ENCODE data around the gene CXCL17.

Gene CXCL17

DNA sequence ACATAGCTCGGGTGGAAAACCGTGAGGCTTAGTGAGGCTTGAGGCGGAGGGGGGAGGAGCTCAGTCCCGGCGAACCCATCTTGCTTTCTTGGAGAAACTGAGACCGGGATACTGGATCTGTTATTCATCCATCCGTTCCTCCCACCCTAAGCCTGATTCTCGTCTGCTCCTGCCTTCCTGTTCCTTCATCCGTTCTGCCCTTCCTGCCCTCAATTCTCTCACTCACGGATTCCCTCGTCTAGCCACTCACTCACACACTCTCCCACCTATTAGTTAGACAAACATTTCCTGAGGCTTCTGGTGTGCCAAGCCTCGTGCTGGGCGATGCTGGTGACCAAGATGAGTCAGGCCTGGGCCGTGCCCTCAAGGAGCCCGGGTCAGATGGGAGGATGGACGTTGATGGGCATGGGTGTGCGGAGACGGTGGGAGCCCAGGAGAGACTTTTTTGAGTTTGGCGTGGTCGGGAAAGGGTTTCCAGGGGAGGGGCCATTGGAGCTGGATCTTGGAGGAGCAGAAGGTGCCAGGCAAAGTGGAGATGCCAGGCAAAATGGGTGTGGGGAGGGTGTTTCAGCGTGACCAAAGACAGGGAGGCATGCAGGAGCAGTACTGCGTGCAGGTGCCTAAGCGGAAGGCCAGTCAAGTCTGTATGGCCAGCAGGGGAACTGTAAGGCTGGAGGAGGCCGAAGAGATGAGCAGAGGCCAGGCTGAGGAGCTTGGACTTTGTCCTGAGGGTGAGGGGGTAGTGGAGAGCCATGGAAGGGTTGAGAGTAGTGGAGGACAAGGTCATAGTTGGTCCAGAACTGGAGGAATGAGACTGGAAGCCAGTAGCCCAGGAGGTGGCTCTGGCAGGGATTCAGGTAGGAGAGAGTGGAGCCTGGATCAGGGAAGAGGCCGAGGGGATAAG is 45.2 kb downstream of the CXCL17 start:
- no peak for DNase-seq

DNA sequence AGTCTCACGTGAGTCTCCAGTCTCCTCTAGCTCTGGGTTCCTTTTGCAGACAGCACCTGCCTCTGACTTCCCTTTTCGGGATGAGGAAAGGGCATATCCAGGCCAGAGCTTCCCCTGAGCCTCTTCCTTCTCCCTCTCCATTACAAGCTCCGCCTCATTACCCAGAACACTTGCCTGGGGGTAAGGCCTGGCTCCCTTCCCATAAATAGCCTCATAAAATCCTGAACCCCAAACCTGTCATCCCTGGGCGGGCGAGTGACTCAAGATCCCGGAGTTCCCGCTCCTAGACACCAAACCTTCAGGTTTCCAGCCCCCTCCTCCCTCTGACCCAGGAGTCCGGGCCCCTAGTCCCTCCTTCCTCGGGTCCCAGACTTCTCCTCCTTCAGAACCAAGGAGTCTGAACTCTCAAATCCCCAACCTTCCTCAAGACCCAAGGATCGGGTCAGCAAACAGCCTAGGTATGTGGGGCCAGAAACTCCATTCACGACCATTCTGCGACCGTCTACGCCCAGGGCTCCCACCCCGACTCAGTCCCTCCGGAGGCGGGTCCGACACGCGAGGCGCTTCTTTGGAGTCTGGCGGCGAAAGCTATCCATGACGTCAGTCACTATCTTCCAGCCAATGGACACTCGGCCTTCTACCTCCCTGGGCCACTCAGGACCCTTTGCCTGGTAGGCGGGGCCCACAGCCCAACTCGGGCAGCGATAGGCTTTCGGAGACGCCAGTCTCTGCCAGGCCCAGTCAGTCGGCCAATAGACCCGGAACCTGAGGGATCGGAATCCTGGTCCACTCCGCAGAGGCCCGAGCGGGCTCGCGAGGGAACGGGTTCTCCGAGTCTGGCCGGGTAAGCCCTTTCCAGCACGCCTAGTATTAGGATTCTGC is 46.1 kb downstream of the CXCL17 start:
- DNase-seq, result peak; percentile 97

DNA sequence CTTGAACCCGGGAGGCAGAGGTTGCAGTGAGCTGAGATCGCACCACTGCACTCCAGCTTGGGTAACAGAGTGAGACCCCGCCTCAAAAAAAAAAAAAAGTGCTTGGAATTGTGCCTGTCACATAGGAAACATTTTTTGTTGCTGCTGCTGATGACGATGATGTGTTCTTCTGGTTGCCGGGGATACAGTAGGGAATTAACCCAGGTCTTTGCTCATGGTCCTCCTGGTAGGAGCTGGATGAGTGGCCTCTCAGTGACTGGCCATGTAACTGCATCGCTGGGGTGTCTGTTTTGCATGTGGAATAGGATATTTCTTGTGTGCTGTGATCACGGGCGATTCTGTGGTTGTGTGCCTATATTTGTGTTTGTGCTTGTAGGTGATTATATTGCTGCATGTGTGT is 48.0 kb downstream of the CXCL17 start:
- no peak for DNase-seq

DNA sequence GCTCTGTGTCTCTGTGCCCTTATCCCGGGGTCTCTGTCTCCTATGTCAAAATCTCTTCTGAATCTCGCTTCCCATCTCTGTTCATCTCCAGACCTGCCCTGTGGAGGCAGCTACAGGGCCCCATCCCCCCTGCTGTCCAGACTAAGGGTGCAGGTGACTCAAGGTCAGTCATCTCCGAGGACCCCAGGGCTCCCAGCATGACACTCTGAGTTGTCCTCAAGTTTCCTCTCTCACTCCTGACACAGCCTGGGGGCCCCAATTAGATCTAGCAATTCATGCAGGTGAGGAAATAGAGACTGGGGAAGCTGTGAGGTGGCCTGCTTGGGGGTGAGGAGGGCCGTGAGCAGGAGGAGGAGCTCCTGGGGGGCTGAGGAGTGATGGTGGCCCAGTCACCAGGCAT is 50.6 kb downstream of the CXCL17 start:
- no peak for DNase-seq

DNA sequence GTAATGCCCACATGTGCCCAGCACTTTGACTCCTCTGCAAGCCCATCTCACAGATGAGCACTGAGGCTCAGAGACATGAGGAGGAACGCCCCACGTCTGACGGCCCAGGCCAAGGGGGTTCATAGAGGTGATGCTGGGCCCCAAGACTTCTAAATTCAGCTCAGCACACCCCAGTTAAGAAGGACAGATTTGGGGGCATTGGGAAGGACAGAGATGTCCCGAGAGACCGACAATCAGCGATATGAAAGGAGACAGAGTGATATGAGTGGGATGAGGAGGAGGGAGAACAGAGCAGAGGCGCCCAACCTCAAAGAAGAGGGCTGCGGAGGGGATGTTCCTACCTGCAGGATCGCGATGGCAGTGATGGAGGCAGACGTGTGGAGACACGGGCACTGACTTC is 52.8 kb downstream of the CXCL17 start, which contains the start of gene CNFN:
Gene CNFN (minus strand): TSS at position 399 of the 400 bp plus-strand sequence. CDS start 1,260 bp downstream, outside the sequence.
- DNase-seq, result no peak

DNA sequence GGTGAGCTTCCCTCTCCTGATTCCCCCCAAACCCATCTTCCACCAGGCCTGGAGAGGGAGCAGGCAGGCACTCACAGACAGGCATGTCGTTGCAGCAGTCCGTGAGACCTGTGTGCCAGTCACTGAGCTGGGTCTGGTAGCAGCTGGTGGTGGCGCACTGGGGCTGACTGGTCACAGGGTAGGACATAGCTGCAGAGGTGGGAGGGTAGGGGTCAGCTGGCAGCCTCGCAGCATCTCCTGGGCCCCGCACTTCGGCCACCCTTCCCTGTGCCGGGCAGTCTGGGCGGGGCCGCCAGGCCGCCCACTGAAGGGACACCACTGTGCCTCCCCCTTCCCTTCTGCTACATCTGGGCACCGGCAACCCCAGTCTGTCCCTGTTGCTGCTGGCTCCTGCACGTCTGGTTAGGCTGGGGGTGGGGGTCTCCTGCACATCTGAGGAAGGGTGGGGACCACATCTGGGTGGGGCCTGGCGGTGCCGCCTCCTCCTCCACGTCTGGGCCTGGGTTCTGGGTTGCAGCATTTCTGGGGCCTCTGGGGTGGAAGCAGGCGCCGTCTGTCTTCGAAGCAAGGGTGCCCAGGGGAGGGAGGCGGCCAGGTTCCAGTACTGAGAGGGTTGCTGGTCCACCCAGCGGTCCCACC is 53.8 kb downstream of the CXCL17 start:
- no peak for DNase-seq

DNA sequence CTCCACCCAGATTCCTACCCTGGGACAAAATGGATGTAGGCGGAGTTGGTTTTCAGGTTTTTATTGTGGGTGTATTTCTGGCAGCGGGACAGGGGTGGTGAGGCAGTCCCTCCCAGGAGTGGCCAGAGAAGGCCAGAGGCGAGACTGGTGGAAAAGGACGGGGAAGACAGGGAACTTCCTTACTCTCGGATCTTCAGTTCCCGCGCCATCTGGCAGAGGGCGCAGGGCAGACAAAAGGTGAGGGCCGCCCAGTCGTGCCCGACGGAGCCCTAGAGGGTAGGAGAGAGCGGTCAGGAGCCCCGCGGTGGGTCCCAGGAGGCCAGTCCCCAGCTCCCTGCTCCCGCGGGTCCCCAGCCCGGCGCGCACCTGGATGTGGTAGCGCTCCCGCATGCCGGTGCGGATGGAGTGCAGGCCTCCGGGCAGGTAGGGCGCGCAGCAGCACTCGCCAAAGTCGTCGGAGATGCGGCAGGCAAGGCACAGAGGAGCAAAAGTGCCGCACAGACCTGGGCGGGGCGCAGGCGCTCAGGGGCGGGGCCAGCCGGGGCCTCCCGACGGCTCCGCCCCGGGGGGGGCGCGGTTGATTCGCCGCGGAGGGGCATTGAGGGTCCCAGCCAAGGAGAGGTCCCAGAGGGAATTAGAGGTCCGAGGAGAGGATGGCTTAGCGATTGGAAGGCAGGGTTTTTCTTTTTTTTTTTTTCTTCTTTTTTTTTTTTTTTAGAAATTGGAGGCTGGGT is 55.6 kb downstream of the CXCL17 start:
- peak; percentile 84 for DNase-seq

DNA sequence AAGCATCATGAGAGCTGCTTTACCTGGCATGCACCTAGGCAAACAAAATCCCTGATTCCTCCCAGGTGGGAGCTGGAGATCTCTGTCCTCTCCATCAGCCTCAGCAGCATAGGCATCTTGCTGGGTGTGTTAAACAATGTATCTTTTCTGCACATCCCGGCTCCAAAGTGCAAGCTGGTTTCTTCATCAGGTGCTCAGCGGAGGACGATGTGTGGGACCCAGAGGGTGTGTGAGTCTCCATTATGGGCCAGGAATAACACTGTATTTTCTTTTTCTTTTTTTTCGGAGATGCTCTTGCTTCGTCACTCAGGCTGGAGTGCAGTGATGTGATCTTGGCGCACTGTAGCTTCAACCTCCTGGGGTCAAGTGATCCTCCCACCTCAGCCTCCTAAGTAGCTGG is 62.6 kb downstream of the CXCL17 start:
- no peak for DNase-seq

Measured in DMS79 treated with DMSO at 0.1 percent for 48 hours (cell line).